GM12878 (cell line): ENCODE data around the gene WTIP. TPM values are rescaled to one million over a fixed set of nuclear protein-coding genes. Genes with fewer than 3 reads are reported as not detected.

Experiments
- ASH2L ChIP-seq: fragments of 300-600, 200-600 bp; sonication (generic); IDR thresholded peaks from 2 replicates; pipeline ENCODE4 v1.6.1; 2017; ENCODE audit warnings: low read depth, mild to moderate bottlenecking, borderline replicate concordance
- BCL3 ChIP-seq: IDR thresholded peaks from 2 replicates; pipeline ENCODE4 v1.6.1; 2011; ENCODE audit warnings: borderline replicate concordance, low read depth, mild to moderate bottlenecking, moderate library complexity, low read length; ENCODE audit not compliant: insufficient read depth, poor library complexity, severe bottlenecking
- ESRRA ChIP-seq: IDR thresholded peaks from 2 replicates; pipeline ENCODE4 v1.6.1; 2012; ENCODE audit warnings: mild to moderate bottlenecking, low read length, improper control_type of control experiment
- FOXK2 ChIP-seq: fragments of 450-650 bp; IDR thresholded peaks from 2 replicates; pipeline ENCODE4 v1.6.1; 2017; ENCODE audit warnings: mild to moderate bottlenecking, moderate library complexity
- GATAD2B ChIP-seq: fragments of 450-650 bp; conservative IDR thresholded peaks from 2 replicates; pipeline ENCODE4 v1.6.1; 2017; ENCODE audit warnings: low read depth, mild to moderate bottlenecking, moderate library complexity
- KAT2A ChIP-seq: conservative IDR thresholded peaks from 2 replicates; pipeline ENCODE4 v1.6.1; 2011; ENCODE audit warnings: low read depth, low read length; ENCODE audit not compliant: control insufficient read depth
- KDM1A ChIP-seq: fragments of 200-600 bp; sonication (generic); IDR thresholded peaks from 2 replicates; pipeline ENCODE4 v1.6.1; 2016; ENCODE audit warnings: borderline replicate concordance
- NFYA ChIP-seq: IDR thresholded peaks from 2 replicates; pipeline ENCODE4 v1.6.1; 2011; ENCODE audit warnings: low read depth, mild to moderate bottlenecking, low read length, improper control_type of control experiment, borderline replicate concordance
- NR2C1 ChIP-seq: fragments of 450-650 bp; IDR thresholded peaks from 2 replicates; pipeline ENCODE4 v1.6.1; 2017; ENCODE audit warnings: antibody characterized with exemption, mild to moderate bottlenecking, moderate library complexity
- NR2C2 ChIP-seq: IDR thresholded peaks from 2 replicates; pipeline ENCODE4 v1.6.1; 2011; ENCODE audit warnings: borderline replicate concordance, low read depth; ENCODE audit not compliant: control insufficient read depth, insufficient read length
- POLR2A ChIP-seq: IDR thresholded peaks from 2 replicates; pipeline ENCODE4 v1.6.1; 2011; ENCODE audit warnings: low read depth, mild to moderate bottlenecking, low read length
- POLR2AphosphoS2 ChIP-seq: IDR thresholded peaks from 2 replicates; pipeline ENCODE4 v1.6.1; 2011; ENCODE audit warnings: low read depth, mild to moderate bottlenecking, low read length, improper control_type of control experiment, moderate library complexity
- POLR2AphosphoS5 ChIP-seq: IDR thresholded peaks from 2 replicates; pipeline ENCODE4 v1.6.1; 2011; ENCODE audit warnings: mild to moderate bottlenecking, low read length, inconsistent platforms
- RCOR1 ChIP-seq: conservative IDR thresholded peaks from 2 replicates; pipeline ENCODE4 v1.6.1; 2012; ENCODE audit warnings: low read depth, low read length, improper control_type of control experiment
- RUNX3 ChIP-seq: IDR thresholded peaks from 2 replicates; pipeline ENCODE4 v1.6.1; 2012; ENCODE audit warnings: low read length, inconsistent platforms
- SPI1 ChIP-seq: IDR thresholded peaks from 2 replicates; pipeline ENCODE4 v1.6.1; 2011; ENCODE audit warnings: low read depth, mild to moderate bottlenecking, low read length, moderate library complexity, borderline replicate concordance; ENCODE audit not compliant: insufficient read depth
- SREBF1 ChIP-seq: IDR thresholded peaks from 2 replicates; pipeline ENCODE4 v1.6.1; 2012; ENCODE audit warnings: mild to moderate bottlenecking, low read length
- SRF ChIP-seq, 2 experiments: IDR thresholded peaks; 2 replicates each; pipeline ENCODE4 v1.6.1; 2011; ENCODE audit warnings: low read depth in 2 of 2, low read length in 2 of 2, mild to moderate bottlenecking in 1 of 2, moderate library complexity in 1 of 2
- YY1 ChIP-seq: IDR thresholded peaks from 2 replicates; pipeline ENCODE4 v1.6.1; 2011; ENCODE audit warnings: low read depth, mild to moderate bottlenecking, low read length
- ZNF207 ChIP-seq: fragments of 450-650 bp; IDR thresholded peaks from 2 replicates; pipeline ENCODE4 v1.6.1; 2014; ENCODE audit warnings: antibody characterized with exemption, mild to moderate bottlenecking, borderline replicate concordance
- ZNF384 ChIP-seq: IDR thresholded peaks from 2 replicates; pipeline ENCODE4 v1.6.1; 2012; ENCODE audit warnings: low read depth, mild to moderate bottlenecking, low read length, improper control_type of control experiment, borderline replicate concordance
- ZZZ3 ChIP-seq: IDR thresholded peaks from 2 replicates; pipeline ENCODE4 v1.6.1; 2011; ENCODE audit warnings: low read depth; ENCODE audit not compliant: control insufficient read depth, insufficient read length
- polyA plus RNA-seq, 11 experiments: library from polyadenylated mRNA; depleted of rRNA in 4 of 11; unstranded in 6 of 11; stranded (reverse) in 5 of 11; fragments of >200 nt; fragmentation: Nextera tagmentation in 4 of 11; fragmentation: Illumina TruSeq in 1 of 11; extraction: Ambion mirVana in 4 of 11; extraction: Trizol in 1 of 11; gene quantifications; 1 replicate in 1 of 11; 2 replicates in 10 of 11; pipeline versions ENCODE4 v1.2.1 to v1.2.3, GENCODE V29; 2011 to 2016; ENCODE audit warnings: inconsistent platforms in 2 of 11, missing spikeins in 2 of 11, low read depth in 1 of 11
- total RNA-seq, 4 experiments: library from RNA; depleted of rRNA in 3 of 4; stranded (reverse); fragments of >200 nt in 3 of 4; fragmentation: Illumina TruSeq in 1 of 4; extraction: Trizol in 1 of 4; gene quantifications; 2 replicates each; pipeline versions ENCODE4 v1.2.1 to v1.2.3, GENCODE V29; 2013 to 2021
- TF ChIP-seq, protein P1 (sequence below): fragments of 150-350 bp; IDR thresholded peaks from 2 replicates; pipeline ENCODE4 v1.6.1; 2014; ENCODE audit warnings: mild to moderate bottlenecking, low read depth, low read length
- TF ChIP-seq, protein P2 (sequence below): IDR thresholded peaks from 2 replicates; pipeline ENCODE4 v1.6.1; 2011; ENCODE audit warnings: low read depth, mild to moderate bottlenecking, low read length, moderate library complexity, borderline replicate concordance; ENCODE audit errors: extremely low read depth
- TF ChIP-seq, protein P3 (sequence below): IDR thresholded peaks from 2 replicates; pipeline ENCODE4 v1.6.1; 2012; ENCODE audit warnings: low read depth, low read length, improper control_type of control experiment

Gene WTIP
- total and polyA plus RNA-seq, 10 of the 15 experiments (the other 5 are each of a cell fraction or from before 2014, with no cell fraction given) = 0.06 to 0.77 (median 0.17) TPM; not detected in 2

DNA sequence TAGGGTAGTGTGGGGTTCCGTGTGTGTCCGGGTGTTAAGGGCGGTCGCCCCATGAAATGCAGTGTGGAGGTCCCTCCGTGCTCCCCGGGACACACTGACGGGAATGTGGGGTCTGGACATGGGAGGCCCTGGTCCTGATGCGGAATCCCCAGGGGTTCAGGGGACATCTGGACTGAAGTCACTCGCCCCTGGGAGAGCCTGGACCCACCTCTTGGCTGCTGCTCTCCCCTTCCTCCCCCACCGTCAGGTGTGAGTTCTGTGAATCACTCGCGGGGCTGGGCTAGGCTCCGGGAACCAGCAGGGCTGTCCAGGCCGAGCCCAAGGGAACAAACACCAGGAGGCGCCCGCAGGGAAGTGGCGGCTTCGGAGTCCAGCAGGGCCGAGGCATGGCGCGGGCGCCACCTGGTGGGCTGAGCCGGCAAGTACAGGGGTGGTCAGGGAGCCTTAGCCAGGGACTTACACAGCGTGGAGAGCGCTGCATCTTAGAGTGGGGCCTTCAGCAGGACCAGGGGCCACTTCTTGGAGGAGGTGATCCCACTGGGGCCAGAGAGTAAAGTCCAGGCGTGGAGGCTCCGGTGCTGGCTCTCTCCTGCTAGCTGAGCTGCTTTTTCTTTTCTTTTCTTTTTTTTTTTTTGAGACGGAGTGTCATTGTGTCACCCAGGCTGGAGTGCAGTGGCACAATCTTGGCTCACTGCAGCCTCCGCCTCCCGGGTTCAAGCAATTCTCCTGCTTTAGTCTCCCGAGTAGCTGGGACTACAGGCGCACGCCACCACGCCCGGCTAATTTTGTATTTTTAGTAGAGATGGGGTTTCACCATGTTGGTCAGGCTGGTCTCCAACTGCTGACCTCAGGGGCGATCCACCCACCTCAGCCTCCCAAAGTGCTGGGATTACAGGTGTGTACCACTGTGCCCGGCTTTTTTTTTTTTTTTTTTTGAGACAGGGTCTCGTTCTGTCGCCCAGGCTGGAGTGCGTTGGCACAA, 20.1 kb downstream of the WTIP start (continued):
- TF ChIP-seq KDM1A (no peak), SRF (IDR thresholded peaks at IDR 0.05; ENCODE audit: low read depth in 2 of 2, low read length in 2 of 2) (no peak), BCL3 (no peak), FOXK2 (no peak), ZNF207 (no peak), RUNX3 (no peak), NR2C1 (no peak), ESRRA (no peak), POLR2AphosphoS2 (no peak), NFYA (no peak), POLR2AphosphoS5 (no peak), RCOR1 (no peak), POLR2A (no peak), SREBF1 (no peak), YY1 (peak; percentile 71), SPI1 (peak; percentile 23; the same call in 1 of the 2 replicates), ZNF384 (no peak), GATAD2B (no peak), ZZZ3 (no peak), KAT2A (no peak), ASH2L (no peak), NR2C2 (no peak)
- TF ChIP-seq, protein P1, sequence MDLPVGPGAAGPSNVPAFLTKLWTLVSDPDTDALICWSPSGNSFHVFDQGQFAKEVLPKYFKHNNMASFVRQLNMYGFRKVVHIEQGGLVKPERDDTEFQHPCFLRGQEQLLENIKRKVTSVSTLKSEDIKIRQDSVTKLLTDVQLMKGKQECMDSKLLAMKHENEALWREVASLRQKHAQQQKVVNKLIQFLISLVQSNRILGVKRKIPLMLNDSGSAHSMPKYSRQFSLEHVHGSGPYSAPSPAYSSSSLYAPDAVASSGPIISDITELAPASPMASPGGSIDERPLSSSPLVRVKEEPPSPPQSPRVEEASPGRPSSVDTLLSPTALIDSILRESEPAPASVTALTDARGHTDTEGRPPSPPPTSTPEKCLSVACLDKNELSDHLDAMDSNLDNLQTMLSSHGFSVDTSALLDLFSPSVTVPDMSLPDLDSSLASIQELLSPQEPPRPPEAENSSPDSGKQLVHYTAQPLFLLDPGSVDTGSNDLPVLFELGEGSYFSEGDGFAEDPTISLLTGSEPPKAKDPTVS = no peak
- TF ChIP-seq, protein P2, sequence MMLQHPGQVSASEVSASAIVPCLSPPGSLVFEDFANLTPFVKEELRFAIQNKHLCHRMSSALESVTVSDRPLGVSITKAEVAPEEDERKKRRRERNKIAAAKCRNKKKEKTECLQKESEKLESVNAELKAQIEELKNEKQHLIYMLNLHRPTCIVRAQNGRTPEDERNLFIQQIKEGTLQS = no peak
- TF ChIP-seq, protein P3, sequence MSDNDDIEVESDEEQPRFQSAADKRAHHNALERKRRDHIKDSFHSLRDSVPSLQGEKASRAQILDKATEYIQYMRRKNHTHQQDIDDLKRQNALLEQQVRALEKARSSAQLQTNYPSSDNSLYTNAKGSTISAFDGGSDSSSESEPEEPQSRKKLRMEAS = no peak
